ENCODE results near the gene SUCLG2.

SUCLG2 gene

GRCh38 chr3:67648701-67649100 is 5.7 kb downstream of the SUCLG2 start:
- DNase-seq, result no peak

GRCh38 chr3:67648229-67648628 is 6.2 kb downstream of the SUCLG2 start:
- no peak for DNase-seq

- no peak for DNase-seq
These were observed 7.0 kb downstream of the SUCLG2 start for GRCh38 chr3:67647390-67647878.

DNA sequence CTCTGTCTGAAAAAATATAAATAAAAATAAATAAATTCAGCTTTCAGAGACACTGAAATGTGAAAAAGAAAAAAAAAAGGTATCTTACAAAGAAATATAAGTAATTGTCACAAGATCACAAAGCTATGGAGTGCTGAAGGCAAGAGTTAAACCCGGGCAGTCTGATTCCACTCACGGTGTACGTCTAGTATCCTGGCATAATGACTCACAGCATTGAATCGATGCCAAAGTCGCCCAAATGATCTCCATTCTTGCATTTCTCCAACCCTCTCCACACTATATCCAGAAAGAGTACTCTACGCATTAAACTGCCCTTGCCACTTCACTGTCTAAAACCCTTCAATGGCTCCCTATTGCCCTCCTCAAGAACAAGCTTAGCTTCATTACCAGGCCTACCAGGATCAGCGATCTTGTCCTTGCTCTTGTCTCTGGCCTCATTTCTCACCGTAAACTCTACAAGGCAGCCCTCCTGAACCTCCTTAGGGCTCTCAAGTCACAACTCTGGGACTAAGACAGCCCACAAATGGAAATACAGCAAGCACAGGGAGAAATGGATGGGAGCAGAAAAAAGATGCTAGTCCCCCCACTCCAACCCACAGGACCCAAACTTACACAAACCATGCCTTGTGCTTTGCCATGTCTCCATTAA is 7.7 kb downstream of the SUCLG2 start:
- DNase-seq, result no peak

DNA sequence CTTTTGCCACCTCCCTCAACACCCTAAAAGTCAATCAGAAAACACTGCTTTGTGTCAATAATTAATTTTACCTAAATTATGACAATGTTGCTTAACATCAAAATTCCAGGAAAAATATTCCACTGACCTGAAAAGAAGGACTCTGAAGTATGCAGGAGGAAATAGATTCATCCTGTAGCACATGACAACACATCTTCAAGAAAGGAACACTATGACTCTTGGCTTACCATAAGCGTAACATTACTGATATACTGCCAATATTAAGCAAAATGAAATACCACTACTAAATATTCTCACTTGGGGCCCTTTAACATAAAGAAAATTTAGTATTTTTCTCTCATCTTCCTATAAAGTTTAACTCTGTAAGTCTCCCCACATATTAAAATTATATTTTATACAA is 9.6 kb downstream of the SUCLG2 start:
- no peak for DNase-seq

- no peak for DNase-seq
These were observed 11.7 kb downstream of the SUCLG2 start for GRCh38 chr3:67642734-67643133.

GRCh38 chr3:67642190-67642589 is 12.2 kb downstream of the SUCLG2 start:
- DNase-seq, result no peak

DNA sequence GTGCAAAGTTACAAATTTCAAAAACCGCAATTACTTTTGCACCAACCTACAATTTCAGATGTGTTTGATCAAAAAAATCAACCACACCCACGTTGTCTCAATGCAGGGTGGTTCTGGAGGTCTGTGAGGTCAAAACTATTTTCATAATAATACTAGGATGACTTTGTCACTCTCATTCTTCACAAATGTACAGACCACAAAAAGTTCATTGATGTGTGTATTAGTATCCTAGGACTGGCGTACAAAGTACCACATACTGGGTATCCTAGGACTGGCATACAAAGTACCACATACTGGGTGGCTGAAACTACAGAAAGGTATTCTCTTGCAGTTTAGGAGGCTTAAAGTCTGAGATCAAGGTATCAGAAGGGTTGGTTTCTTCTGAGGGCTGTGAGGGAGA is 13.0 kb downstream of the SUCLG2 start:
- no peak for DNase-seq

GRCh38 chr3:67640023-67640660 is 14.3 kb downstream of the SUCLG2 start:
- no peak for DNase-seq

- no peak for DNase-seq
These were observed 17.0 kb downstream of the SUCLG2 start for GRCh38 chr3:67637255-67637900.

DNA sequence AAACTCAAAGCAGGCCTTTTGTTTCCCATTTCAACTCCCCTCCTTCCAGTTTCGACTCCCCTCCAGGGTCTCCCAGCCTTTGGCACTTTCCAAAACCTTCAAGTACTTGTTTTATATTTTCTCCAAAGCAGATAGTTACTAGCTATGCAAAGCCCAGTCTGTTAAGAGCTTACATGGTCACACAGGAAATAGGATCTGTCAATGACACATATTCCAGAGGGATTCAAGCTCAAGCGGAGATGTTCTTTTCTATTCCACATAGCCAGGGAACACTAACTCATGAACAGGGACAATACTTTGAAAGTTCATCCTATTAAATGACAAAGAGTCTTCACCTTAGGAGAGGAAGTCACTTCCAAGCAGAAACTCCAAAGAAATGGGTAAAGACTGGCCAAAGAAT is 18.6 kb downstream of the SUCLG2 start:
- no peak for DNase-seq

- no peak for DNase-seq
These were observed 19.2 kb downstream of the SUCLG2 start for GRCh38 chr3:67635257-67635656.

GRCh38 chr3:67630666-67631362 is 23.6 kb downstream of the SUCLG2 start:
- DNase-seq, result no peak

DNA sequence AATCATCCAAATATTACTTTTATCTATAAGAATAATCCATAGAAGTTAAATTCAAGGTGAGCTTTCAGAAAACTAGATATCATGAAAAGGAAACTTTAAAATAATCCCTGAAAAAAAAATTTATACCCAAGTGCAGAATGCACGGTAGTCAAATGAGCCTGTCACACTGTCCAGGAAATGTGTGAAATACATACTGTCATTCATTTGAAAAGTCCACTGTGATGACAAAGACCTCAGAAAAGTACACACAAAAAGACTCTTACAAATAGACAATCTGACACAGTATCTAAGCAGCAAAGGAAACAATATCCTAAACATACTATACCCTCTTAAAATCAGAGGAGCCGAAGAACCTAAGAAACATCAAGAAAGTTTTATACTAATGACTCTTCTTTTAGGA is 29.7 kb downstream of the SUCLG2 start:
- DNase-seq, result no peak

- DNase-seq, result no peak
These were observed 30.3 kb downstream of the SUCLG2 start for GRCh38 chr3:67624078-67624477.

DNA sequence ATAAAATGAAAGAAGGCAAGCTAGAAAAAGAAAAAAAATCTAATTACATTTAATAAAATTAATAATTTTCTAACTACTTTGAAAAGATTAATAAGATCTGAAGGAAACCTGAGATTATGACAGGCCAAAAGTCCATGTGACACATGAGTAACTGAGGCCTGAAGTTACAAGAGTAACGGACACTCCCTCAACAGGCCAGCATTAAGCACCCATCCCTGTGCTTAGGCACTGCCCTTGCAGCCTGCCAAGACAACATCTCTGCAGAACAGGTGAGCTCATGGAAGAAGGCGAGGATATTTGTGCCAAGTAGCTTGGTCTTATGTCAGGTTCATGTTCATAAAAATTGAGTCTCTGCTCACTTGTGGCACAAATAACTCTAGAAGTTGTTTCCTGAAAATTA is 31.8 kb downstream of the SUCLG2 start:
- no peak for DNase-seq

DNA sequence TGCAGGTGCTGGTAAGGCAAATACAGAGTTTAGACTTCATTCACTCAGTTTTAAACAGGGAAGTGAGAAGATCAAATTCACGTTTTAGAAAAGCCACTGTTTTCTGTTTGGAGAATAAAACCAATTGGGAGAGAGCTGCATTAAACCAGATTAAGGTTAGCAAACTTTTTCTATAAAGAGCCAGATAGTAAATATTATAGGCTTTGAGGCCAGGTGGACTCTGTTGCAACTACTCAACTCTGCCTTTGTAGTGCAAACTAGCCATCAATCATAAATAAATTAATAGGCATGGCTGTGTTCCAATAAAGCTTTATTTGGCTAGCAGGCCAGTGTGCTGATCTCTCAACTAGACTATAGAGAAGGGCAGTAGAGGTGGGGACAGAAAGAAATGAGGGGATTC is 33.5 kb downstream of the SUCLG2 start:
- DNase-seq, result no peak

DNA sequence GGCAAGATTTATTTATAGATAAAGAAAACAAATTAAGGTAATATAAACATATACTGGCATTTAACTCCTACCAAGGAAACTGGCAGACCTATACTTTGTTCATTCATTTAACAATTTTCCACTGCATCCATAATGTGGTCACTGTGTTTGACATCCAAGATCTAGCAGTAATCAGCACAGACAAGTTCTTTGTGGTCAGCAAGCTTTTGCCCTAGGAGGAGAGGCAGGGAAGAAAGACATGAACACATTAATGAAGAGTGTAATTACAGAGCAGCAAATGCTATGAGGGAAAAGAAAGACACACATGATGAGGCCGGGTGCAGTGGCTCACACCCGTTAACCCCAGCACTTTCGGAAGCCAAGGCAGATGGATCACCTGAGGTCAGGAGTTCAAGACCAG is 34.4 kb downstream of the SUCLG2 start:
- DNase-seq, result no peak

DNA sequence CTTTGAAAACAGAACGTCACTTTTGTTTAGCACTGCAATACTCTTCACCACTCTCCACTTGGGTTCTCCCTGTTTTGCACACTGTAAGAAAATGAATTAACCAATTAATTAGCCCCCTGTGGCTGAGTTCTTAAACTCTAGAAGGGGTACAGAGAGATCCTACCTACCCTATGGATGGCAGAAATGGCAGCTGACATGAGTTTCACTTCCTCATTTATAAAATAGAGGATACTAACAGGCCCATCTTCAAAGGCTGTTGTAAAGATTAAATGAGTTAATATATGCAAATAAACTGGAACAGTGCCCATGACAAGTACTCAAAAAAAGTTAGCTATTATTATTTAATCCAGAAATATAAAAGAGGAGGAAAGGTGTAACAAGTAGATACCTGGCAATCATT is 36.9 kb downstream of the SUCLG2 start:
- DNase-seq, result no peak

DNA sequence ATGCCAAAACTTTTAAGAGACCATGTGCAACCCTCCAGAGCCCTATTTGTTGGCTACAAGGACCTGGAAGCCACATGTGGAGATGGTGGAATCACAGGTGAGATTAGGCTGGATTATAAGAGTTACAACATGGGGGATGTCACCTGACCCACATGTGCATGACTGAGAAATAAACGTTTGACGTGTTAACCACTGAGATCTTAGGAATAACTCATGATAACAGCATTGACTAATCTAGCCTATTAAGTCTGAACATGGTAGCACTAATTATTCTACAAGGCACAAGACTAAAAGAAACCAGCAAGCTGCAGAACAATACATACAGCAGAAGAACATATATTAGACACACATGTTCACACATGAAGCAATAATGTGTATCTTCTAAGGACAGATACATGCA is 38.4 kb downstream of the SUCLG2 start:
- DNase-seq, result no peak

DNA sequence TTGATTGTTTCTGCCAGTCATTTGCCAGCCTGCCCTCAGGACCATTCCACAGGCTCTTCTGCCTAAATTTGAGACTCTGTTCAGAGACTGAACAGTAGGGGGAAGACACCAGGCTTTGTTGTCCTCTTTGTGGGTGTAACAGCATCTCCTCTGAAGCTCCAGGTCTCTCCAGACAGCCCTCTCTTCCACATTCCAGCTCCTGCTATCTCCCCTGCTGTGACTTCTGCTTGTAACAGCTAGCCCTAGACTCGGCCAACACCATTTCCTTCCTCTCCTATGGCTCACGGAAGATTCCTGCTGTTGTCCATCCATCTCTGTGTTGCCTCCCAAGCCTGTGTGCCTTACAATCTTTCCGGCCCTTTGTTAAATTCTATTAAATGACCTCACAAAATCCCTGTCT is 40.2 kb downstream of the SUCLG2 start:
- no peak for DNase-seq

DNA sequence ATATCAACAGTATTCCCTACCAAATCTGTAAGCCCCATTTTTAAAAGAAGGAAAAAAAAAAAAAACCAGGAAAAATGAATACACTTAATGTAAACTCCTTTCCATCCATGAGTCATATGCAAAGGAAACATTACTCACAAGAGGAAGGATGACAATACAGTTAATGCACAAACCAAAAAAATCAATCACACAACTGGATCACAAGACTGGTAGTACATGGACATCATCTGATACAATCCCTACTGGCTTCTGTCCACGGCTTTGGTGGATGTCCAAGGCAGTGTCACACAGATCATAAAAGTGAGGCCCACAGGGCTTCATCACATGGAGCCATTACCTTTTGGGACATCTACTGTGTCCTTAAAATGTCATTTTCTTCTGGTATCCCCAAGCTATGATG is 44.0 kb downstream of the SUCLG2 start:
- DNase-seq, result no peak

- DNase-seq, result no peak
These were observed 44.7 kb downstream of the SUCLG2 start for GRCh38 chr3:67609709-67610108.

- DNase-seq, result no peak
These were observed 46.4 kb downstream of the SUCLG2 start for GRCh38 chr3:67608034-67608433.

Data from NCI-H1092 treated with DMSO at 0.1 percent for 48 hours (cell line).